GM21576 (cell line): ENCODE data around the gene PATE3.

Source experiments
- ATAC-seq: cut with Tn5 transposase; IDR thresholded peaks from one replicate; pipeline ENCODE4 v1.9.1; 2021; ENCODE audit warnings: mild to moderate bottlenecking, moderate library complexity; ENCODE audit not compliant: unreplicated experiment

The PATE3 gene

DNA sequence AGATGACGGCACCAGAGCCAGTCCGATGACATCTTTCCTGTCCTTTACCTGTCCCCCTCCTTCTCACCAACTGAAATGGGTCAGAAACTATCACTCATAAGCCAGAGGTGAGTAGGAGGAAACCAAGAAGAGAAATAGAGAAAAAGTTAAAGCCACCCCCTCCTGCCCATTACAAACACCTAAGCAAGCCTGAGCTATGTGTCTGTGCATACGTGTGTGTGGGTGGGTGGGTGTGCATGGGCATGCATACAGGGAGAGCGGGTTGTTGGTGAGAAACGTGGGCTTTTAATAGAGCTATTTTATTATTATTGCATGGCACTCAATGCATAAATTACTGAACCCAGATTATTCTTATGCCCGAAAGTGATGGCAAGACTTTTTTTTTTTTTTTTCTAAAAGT is 47.8 kb downstream of the PATE3 start:
- ATAC-seq: no peak
